22Rv1 (cell line): ENCODE results near the gene SHISA6.

Experiments used
- ZFX ChIP-seq: fragments of 450-650 bp; IDR thresholded peaks from 2 replicates; pipeline ENCODE4 v1.6.1; 2017; ENCODE audit warnings: antibody characterized with exemption, borderline replicate concordance
- TF ChIP-seq, protein P1 (sequence below): fragments of 450-650 bp; IDR thresholded peaks from 2 replicates; pipeline ENCODE4 v1.5.1; 2017; ENCODE audit warnings: mild to moderate bottlenecking

DNA sequence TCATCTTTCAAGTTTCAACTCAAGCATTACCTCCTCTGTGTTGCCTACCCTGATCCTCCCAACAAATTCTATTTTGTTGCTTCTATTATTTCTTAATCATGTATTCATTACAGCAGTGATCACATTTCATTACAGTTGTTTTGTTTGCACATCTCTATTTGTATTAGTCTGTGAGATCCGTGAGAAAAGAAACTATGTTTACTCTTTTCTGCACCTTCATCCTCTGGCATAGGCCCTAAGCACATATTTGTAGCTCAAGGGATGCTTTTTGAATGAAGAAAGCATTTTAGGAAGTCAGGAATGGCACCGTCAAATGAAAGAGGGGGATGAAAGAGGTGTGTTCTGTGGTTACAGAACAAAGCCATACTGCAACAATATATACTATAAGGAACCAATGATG is 110.5 kb downstream of the SHISA6 start:
- TF ChIP-seq, protein P1, sequence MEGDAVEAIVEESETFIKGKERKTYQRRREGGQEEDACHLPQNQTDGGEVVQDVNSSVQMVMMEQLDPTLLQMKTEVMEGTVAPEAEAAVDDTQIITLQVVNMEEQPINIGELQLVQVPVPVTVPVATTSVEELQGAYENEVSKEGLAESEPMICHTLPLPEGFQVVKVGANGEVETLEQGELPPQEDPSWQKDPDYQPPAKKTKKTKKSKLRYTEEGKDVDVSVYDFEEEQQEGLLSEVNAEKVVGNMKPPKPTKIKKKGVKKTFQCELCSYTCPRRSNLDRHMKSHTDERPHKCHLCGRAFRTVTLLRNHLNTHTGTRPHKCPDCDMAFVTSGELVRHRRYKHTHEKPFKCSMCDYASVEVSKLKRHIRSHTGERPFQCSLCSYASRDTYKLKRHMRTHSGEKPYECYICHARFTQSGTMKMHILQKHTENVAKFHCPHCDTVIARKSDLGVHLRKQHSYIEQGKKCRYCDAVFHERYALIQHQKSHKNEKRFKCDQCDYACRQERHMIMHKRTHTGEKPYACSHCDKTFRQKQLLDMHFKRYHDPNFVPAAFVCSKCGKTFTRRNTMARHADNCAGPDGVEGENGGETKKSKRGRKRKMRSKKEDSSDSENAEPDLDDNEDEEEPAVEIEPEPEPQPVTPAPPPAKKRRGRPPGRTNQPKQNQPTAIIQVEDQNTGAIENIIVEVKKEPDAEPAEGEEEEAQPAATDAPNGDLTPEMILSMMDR = no peak
- TF ChIP-seq ZFX = no peak
